Measurements from ENCODE around the gene CPXM1.

CPXM1 gene

DNA sequence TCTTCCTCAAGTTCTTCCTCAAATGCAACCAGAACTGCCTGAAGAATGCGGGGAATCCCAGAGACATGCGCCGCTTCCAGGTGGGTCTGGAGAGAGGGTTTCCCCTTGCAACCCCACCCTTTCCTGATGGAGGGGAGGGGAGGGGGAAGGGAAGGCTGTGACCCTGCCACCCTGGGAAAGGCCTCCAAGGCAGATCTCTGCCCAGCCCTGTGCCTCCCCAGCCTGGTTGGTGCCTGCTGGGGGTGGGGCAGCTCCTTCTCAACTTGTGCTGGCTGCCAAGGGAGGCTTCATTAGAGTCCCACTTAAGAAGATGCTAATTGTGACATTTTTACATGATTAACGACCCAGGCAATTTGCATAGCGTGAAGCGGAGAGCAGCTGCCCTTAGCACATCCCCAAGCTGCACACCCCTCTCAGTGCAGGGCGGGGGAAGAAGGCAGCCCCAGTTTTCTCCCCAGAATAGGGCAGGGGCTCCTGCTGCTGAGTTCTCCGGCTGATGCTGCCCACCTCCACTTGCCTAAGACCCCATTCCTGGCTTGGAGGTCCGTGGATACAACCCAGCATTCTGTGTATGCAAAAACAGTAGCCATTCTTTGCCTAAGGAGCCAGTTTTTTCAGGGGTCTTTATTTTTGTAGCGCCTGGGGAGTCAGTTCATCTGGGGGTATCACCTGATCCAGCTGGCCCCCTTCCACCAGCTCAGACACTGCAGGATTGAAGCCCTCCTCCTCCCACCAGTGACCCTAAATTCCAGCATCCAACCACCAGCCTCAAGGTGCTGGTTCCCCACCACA, 51.7 kb downstream of the CPXM1 start:
- no peak for DNase-seq (ENCODE audit: low spot score)

DNA sequence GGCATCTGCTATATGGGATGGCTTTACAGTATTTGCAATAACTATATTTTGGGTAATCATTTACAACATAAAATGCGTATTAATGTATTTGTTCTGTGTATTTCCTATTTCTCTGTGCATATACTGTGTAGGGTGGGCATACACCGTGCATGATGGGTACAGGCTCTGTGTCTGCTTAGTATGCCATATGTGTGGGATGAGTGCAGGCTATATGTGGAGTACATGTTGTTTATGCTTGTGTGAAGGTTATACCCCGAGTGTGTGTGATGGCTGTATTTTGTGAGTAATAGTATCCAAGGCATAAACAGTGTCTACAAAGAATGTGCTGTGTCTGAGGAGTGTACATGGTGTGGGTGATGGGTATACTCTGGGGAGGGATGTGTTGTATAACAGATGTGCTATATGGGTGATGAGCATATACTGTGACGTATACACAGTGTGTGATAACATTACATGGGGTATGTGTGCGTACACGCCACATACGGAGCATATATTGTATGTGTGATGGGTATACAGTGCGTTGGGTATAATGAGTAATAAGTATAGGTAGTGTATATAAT, 52.7 kb downstream of the CPXM1 start:
- DNase-seq (ENCODE audit: low spot score), result no peak

DNA sequence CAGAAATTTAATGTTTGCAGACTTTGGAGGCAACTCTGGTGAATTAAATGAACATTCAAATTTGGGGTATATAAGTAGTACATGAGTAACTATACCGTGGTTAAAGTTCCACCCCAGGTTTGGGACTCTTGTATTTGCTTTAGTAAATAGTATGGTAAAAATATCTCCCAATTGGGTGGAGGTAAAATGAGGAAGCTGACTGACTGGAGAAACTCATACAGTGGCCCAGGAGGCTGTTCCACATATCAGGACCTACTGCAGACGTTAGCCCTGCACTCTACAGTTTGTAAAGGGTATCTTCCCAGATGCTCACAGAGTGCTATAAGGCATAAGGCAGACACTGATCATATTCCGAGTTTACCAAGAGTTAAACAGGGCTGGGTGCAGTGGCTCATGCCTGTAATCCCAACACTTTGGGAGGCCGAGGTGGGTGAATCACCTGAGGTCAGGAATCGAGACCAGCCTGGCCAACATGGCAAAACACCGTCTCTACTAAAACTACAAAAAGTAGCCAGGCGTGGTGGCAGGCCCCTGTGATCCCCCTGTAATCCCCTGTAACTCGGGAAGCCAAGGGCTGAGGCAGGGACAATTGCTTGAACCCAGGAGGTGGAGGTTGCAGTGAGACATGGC, 53.7 kb downstream of the CPXM1 start:
- DNase-seq (ENCODE audit: low spot score), result no peak

DNA sequence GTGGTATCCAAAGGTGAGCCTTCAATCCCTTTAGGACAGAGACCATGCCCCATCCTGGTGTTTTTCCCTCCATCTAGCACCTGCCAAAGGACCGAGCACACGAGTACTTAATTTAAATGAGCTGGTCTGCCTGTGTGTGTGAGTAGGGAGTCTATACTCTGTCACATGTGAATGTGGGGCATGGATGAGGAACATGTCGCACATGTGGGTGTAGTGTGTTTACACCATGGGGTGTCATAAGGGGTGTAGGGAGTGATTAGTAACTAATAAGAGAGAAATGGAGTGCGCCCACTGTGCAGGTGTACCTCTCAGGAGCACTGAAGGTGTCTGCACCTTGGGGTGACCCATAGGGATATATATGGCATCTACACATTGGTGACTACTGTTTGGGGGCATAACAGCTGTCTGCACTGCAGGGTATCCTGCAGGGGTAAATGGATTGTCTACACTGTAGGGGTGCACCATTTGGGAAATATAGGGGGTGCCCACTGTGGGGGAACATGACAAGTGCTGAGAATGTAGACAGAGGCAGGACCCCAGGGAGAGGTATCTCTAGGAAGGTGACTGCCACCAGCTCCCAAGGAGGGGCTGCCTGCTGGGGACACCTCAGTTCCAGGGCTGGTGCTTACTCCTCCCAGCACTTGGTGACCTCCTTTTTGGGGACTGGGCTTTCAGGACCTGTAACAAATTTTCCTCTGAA, 54.3 kb downstream of the CPXM1 start:
- no peak for DNase-seq (ENCODE audit: low spot score)

DNA sequence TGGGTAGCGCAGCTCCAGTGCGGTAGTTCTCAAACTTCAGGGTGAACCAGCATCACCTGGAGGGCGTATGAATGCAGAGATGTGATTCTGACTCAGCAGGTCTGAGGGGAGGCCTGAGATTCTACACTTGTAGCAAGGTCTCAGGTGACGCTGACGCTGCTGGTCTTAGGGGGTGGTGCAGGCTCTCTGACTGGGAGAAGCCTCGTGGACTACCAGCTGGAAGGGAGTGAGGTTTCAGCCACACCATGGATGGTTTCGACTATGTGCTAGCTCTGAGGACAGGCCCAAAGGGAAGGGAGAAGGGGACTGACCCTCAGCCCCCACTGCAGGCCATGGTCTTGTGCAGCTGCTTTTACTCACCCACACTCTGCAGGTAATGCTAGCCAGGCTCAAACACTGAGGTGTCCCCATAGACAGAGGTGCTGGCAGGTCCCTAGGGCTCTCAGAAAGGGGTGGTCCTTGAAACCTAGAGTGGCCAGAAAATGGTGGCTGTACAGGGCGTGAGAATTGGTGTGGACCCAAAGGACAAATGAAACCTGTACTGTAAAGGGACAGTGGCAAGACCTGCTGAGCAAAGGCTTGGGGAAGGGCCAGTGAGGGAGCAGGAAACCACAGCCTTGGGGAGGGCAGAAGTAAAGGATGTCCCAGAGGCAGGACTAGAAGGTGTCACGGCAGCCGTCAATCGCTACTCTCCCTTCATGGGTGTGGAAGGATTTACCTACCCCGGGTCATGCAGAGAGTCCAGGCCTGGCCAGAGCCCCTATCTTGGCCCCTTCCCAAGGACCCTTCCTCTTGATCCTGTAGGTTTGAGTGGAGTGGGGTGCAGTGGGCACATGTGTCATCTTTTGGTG, 55.1 kb downstream of the CPXM1 start:
- DNase-seq (ENCODE audit: low spot score), result no peak

Data from COLO829 (cell line).